HFFc6 (cell line): Measurements from ENCODE around the gene FAM89A. TPM values are rescaled to one million over a fixed set of nuclear protein-coding genes. Genes with fewer than 3 reads are reported as not detected.
"Not testable (repeated sequence)": the region's sequence is repeated elsewhere in the genome, so short reads cannot be mapped to it uniquely, and the experiment has no call there.

Experiments used
- DNase-seq: peaks from one replicate; pipeline ENCODE4 v3.0.0-alpha.2; 2018
- H3K27ac Mint-ChIP-seq: 2 replicates; pipeline ENCODE4 v1.8.0; 2020; ENCODE audit warnings: mild to moderate bottlenecking, mixed read lengths
- H3K27me3 Mint-ChIP-seq: 2 replicates; pipeline ENCODE4 v1.8.0; 2021; ENCODE audit warnings: mild to moderate bottlenecking, moderate library complexity, mixed read lengths; ENCODE audit not compliant: insufficient read depth
- H3K36me3 Mint-ChIP-seq: 2 replicates; pipeline ENCODE4 v1.8.0; 2021; ENCODE audit warnings: low read depth, mixed read lengths
- H3K4me1 Mint-ChIP-seq: 2 replicates; pipeline ENCODE4 v1.8.0; 2020; ENCODE audit warnings: low read depth, mixed read lengths
- H3K4me3 Mint-ChIP-seq: 2 replicates; pipeline ENCODE4 v1.8.0; 2020; ENCODE audit warnings: mild to moderate bottlenecking, moderate library complexity, mixed read lengths
- H3K9me3 Mint-ChIP-seq: 2 replicates; pipeline ENCODE4 v1.8.0; 2020; ENCODE audit warnings: mild to moderate bottlenecking, mixed read lengths
- CTCF ChIP-seq: fragments of 200-600 bp; sonication (generic); IDR thresholded peaks from 2 replicates; pipeline ENCODE4 v1.5.0; 2021; ENCODE audit warnings: antibody characterized with exemption, mild to moderate bottlenecking
- total RNA-seq, 6 experiments: library from RNA; stranded (reverse); fragmentation: NEBNext Ultra II Directional; extraction: Animal tissue kit (Norgen Biotek cat#: 25700); gene quantifications; 2 replicates in 1 of 6; 3 replicates in 5 of 6; pipeline ENCODE4 v1.2.3, GENCODE V29; 2021

The FAM89A gene
- total RNA-seq, 6 experiments from 2014 or later, result 2.4 to 3.7 (median 2.9) TPM

GRCh38 chr1:230986976-230987375 lies 53.1 kb downstream of the FAM89A start:
- Mint-ChIP-seq H3K4me3 (peak overlapping the region; percentile 29; the same call in 1 of the 2 replicates), H3K27ac (peak overlapping the region; percentile 80), H3K4me1 (peaks cover 17% of the 10 kb centered on the region), H3K9me3 (no peaks in the 10 kb centered on the region), H3K36me3 (peaks cover 14% of the 10 kb centered on the region), H3K27me3 (no peaks in the 10 kb centered on the region; the same call in 1 of the 2 replicates)
- no peak for TF ChIP-seq CTCF
- peak; percentile 91 for DNase-seq

GRCh38 chr1:230985711-230986110 lies 54.3 kb downstream of the FAM89A start:
- Mint-ChIP-seq H3K4me3 (no peak overlapping the region), H3K4me1 (peaks cover 17% of the 10 kb centered on the region), H3K27me3 (no peaks in the 10 kb centered on the region), H3K9me3 (no peaks in the 10 kb centered on the region), H3K36me3 (peaks cover 5% of the 10 kb centered on the region; the same call in 1 of the 2 replicates), H3K27ac (no peak overlapping the region)
- TF ChIP-seq CTCF, result no peak
- DNase-seq, result no peak

GRCh38 chr1:230984622-230985515 lies 55.2 kb downstream of the FAM89A start:
- H3K27ac Mint-ChIP-seq, DNase-seq, H3K4me3 Mint-ChIP-seq, H3K9me3 Mint-ChIP-seq, H3K36me3 Mint-ChIP-seq, H3K27me3 Mint-ChIP-seq: not testable (repeated sequence)
- peaks cover 17% of the 10 kb centered on the region for H3K4me1 Mint-ChIP-seq

- no peak overlapping the region; the same call in 1 of the 2 replicates for H3K27ac Mint-ChIP-seq
- peaks cover 17% of the 10 kb centered on the region for H3K4me1 Mint-ChIP-seq
- no peak for TF ChIP-seq CTCF
- H3K9me3 Mint-ChIP-seq, result no peaks in the 10 kb centered on the region
- peaks cover 12% of the 10 kb centered on the region for H3K36me3 Mint-ChIP-seq
- DNase-seq, result no peak
- H3K27me3 Mint-ChIP-seq, result no peaks in the 10 kb centered on the region
- H3K4me3 Mint-ChIP-seq, result no peak overlapping the region
These were observed 56.2 kb downstream of the FAM89A start for GRCh38 chr1:230983811-230984210.

GRCh38 chr1:230982696-230983095 lies 57.4 kb downstream of the FAM89A start:
- Mint-ChIP-seq H3K4me3 (no peak overlapping the region), H3K4me1 (peaks cover 18% of the 10 kb centered on the region), H3K27me3 (no peaks in the 10 kb centered on the region), H3K9me3 (no peaks in the 10 kb centered on the region), H3K27ac (no peak overlapping the region), H3K36me3 (peaks cover 12% of the 10 kb centered on the region)
- peak; percentile 63 for DNase-seq
- TF ChIP-seq CTCF, result no peak

- Mint-ChIP-seq H3K9me3 (no peaks in the 10 kb centered on the region), H3K27ac (no peak overlapping the region), H3K4me3 (no peak overlapping the region; the same call in 1 of the 2 replicates)
These were observed 60.1 kb downstream of the FAM89A start for GRCh38 chr1:230979952-230980351.

More at GRCh38 chr1:230979952-230980351, 60.1 kb downstream of the FAM89A start:
- Mint-ChIP-seq H3K27me3 (no peaks in the 10 kb centered on the region), H3K36me3 (peaks cover 7% of the 10 kb centered on the region), H3K4me1 (peaks cover 9% of the 10 kb centered on the region)
- no peak for TF ChIP-seq CTCF
- DNase-seq, result no peak
